ENCODE measurements around the gene ESRRB. TPM values are rescaled to one million over a fixed set of nuclear protein-coding genes. Genes with fewer than 3 reads are reported as not detected.

Gene ESRRB
- total and polyA plus RNA-seq, 2 experiments from 2014 or later, result 6.6 to 11.0 TPM

- TF ChIP-seq CTCF (IDR thresholded peaks at IDR 0.05; ENCODE audit: low read depth, low read length), result no peak
- H3K4me1 ChIP-seq (ENCODE audit: low read depth), result peaks cover 17% of the 10 kb centered on the region
Observed at GRCh38 chr14:76488551-76488950, 112.6 kb downstream of the ESRRB start.

GRCh38 chr14:76489667-76490066, 113.7 kb downstream of the ESRRB start:
- Histone ChIP-seq H3K4me3 (no peak overlapping the region), H3K9me3 (ENCODE audit: low read depth) (no peaks in the 10 kb centered on the region), H3K36me3 (no peaks in the 10 kb centered on the region), H3K27me3 (no peaks in the 10 kb centered on the region), H3K4me1 (ENCODE audit: low read depth) (peaks cover 17% of the 10 kb centered on the region), H3K27ac (no peak overlapping the region)
- no peak for DNase-seq (ENCODE audit: low read depth in 1 of 2, low spot score in 1 of 2)
- TF ChIP-seq CTCF (IDR thresholded peaks at IDR 0.05; ENCODE audit: low read depth, low read length), result no peak

More at GRCh38 chr14:76488551-76488950, 112.6 kb downstream of the ESRRB start:
- H3K27me3 ChIP-seq, result no peaks in the 10 kb centered on the region
- H3K4me3 ChIP-seq, result no peak overlapping the region
- H3K9me3 ChIP-seq (ENCODE audit: low read depth), result no peaks in the 10 kb centered on the region
- H3K27ac ChIP-seq, result no peak overlapping the region
- no peaks in the 10 kb centered on the region for H3K36me3 ChIP-seq
- DNase-seq (ENCODE audit: low read depth in 1 of 2, low spot score in 1 of 2), result no peak

GRCh38 chr14:76490111-76490510, 114.2 kb downstream of the ESRRB start:
- Histone ChIP-seq H3K4me3 (no peak overlapping the region), H3K9me3 (ENCODE audit: low read depth) (no peaks in the 10 kb centered on the region), H3K27ac (no peak overlapping the region)

GRCh38 chr14:76490735-76491134, 114.8 kb downstream of the ESRRB start:
- TF ChIP-seq CTCF (IDR thresholded peaks at IDR 0.05; ENCODE audit: low read depth, low read length), result no peak
- peaks cover 12% of the 10 kb centered on the region for H3K4me1 ChIP-seq (ENCODE audit: low read depth)

More at GRCh38 chr14:76490111-76490510, 114.2 kb downstream of the ESRRB start:
- Histone ChIP-seq H3K36me3 (no peaks in the 10 kb centered on the region), H3K4me1 (ENCODE audit: low read depth) (peaks cover 17% of the 10 kb centered on the region), H3K27me3 (no peaks in the 10 kb centered on the region)
- DNase-seq (ENCODE audit: low read depth in 1 of 2, low spot score in 1 of 2), result no peak
- no peak for TF ChIP-seq CTCF (IDR thresholded peaks at IDR 0.05; ENCODE audit: low read depth, low read length)

GRCh38 chr14:76491172-76491930, 115.4 kb downstream of the ESRRB start:
- TF ChIP-seq CTCF (IDR thresholded peaks at IDR 0.05; ENCODE audit: low read depth, low read length), result no peak
- peak overlapping the region; percentile 15 for H3K27ac ChIP-seq
- no peak for DNase-seq (ENCODE audit: low read depth in 1 of 2, low spot score in 1 of 2)
- H3K36me3 ChIP-seq, result no peaks in the 10 kb centered on the region
- H3K9me3 ChIP-seq (ENCODE audit: low read depth), result no peaks in the 10 kb centered on the region
- H3K4me3 ChIP-seq, result no peak overlapping the region
- no peaks in the 10 kb centered on the region for H3K27me3 ChIP-seq
- peaks cover 5% of the 10 kb centered on the region for H3K4me1 ChIP-seq (ENCODE audit: low read depth)

More at GRCh38 chr14:76490735-76491134, 114.8 kb downstream of the ESRRB start:
- DNase-seq (ENCODE audit: low read depth in 1 of 2, low spot score in 1 of 2), result peak in 1 of 2 donors; percentile 33
- Histone ChIP-seq H3K36me3 (no peaks in the 10 kb centered on the region), H3K27me3 (no peaks in the 10 kb centered on the region), H3K27ac (peak overlapping the region; percentile 15), H3K4me3 (no peak overlapping the region), H3K9me3 (ENCODE audit: low read depth) (no peaks in the 10 kb centered on the region)
